AG09309 (cell line): ENCODE data around the gene TNIK.

Source experiments
- DNase-seq: peaks from one replicate; pipeline ENCODE4 v3.0.0-alpha.2; 2010; ENCODE audit warnings: low read depth
- H3K4me3 ChIP-seq: 2 replicates; pipeline ENCODE4 v1.5.1; 2011; ENCODE audit warnings: mild to moderate bottlenecking, low read depth, low read length, moderate library complexity; ENCODE audit not compliant: control insufficient read depth
- CTCF ChIP-seq: IDR thresholded peaks from 2 replicates; pipeline ENCODE4 v1.5.1; 2011; ENCODE audit warnings: mild to moderate bottlenecking, low read depth, low read length, inconsistent platforms; ENCODE audit not compliant: insufficient read depth, control insufficient read depth; ENCODE audit errors: missing control alignments

Gene TNIK

GRCh38 chr3:171314341-171314740 is 145.9 kb downstream of the TNIK start:
- TF ChIP-seq CTCF = no peak
- no peak for DNase-seq
- H3K4me3 ChIP-seq = no peak overlapping the region

GRCh38 chr3:171313702-171314101 is 146.5 kb downstream of the TNIK start:
- no peak overlapping the region for H3K4me3 ChIP-seq
- TF ChIP-seq CTCF = no peak
- DNase-seq = no peak

GRCh38 chr3:171312741-171313140 is 147.5 kb downstream of the TNIK start:
- H3K4me3 ChIP-seq = no peak overlapping the region
- no peak for DNase-seq
- TF ChIP-seq CTCF = no peak

- no peak overlapping the region for H3K4me3 ChIP-seq
- no peak for TF ChIP-seq CTCF
- DNase-seq = no peak
These were observed 148.4 kb downstream of the TNIK start for GRCh38 chr3:171311784-171312183.

- TF ChIP-seq CTCF = no peak
- DNase-seq = peak; percentile 24
- H3K4me3 ChIP-seq = no peak overlapping the region
These were observed 150.3 kb downstream of the TNIK start for GRCh38 chr3:171309906-171310359.

- no peak overlapping the region for H3K4me3 ChIP-seq
- no peak for DNase-seq
- no peak for TF ChIP-seq CTCF
These were observed 152.2 kb downstream of the TNIK start for GRCh38 chr3:171307988-171308387.

- no peak for TF ChIP-seq CTCF
- DNase-seq = no peak
- no peak overlapping the region for H3K4me3 ChIP-seq
These were observed 153.1 kb downstream of the TNIK start for GRCh38 chr3:171307046-171307585.
